Epithelial cell of esophagus (primary cell): ENCODE data around the gene PRKACB.

ENCODE experiments used
- DNase-seq: peaks from one replicate; pipeline ENCODE4 v3.0.0; 2010; ENCODE audit warnings: low read depth
- H3K4me3 ChIP-seq: 2 replicates; pipeline ENCODE4 v1.5.1; 2011; ENCODE audit warnings: mild to moderate bottlenecking, low read length, control low read depth
- CTCF ChIP-seq: IDR thresholded peaks from 2 replicates; pipeline ENCODE4 v1.5.1; 2011; ENCODE audit warnings: low read depth, mild to moderate bottlenecking, low read length, control low read depth, inconsistent platforms; ENCODE audit not compliant: insufficient read depth; ENCODE audit errors: missing control alignments

Gene PRKACB

GRCh38 chr1:84236256-84236655, 92.2 kb downstream of the PRKACB start:
- no peak overlapping the region for H3K4me3 ChIP-seq
- no peak for DNase-seq
- no peak for TF ChIP-seq CTCF

DNA sequence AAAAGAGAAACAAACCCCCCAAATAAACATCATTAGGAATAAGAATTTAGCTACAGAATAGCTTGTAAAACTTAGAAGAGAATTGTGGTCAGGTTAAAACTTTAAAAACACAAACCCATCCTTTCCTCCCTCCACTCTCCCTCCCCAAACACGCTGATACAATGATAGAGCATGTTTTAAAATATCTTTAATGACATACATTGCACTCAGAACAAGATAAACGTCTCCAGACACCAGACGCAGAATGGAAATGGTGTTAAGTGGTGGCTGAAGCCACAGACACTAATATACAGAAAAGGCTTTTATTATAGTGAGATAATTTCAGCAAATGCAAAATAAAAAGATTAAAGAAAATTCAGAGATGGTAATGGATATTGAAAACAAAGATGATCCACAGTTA, 98.6 kb downstream of the PRKACB start:
- no peak for TF ChIP-seq CTCF
- no peak overlapping the region for H3K4me3 ChIP-seq
- DNase-seq = no peak

DNA sequence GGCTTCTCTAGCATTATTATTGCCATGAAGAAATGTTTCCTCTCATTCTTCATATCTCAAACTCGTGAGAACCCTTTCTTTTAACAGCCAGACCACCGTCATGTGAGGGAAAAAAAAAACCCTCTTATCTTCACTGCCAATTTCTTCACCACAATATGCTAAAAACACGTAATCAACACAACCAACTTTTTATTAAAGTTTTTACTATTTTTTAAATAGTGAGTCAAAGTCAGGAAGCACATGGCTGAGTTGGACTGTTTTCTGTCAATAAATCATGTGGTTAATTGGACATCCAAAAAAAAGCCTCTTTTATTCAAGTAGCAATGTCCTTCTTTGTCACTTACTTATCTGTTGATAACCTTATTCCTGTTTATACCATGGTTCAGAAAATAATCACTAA, 101.5 kb downstream of the PRKACB start:
- no peak overlapping the region for H3K4me3 ChIP-seq
- TF ChIP-seq CTCF = no peak
- no peak for DNase-seq

- no peak for TF ChIP-seq CTCF
- no peak for DNase-seq
- H3K4me3 ChIP-seq = no peak overlapping the region
Measured at GRCh38 chr1:84246213-84246612, 102.1 kb downstream of the PRKACB start.

DNA sequence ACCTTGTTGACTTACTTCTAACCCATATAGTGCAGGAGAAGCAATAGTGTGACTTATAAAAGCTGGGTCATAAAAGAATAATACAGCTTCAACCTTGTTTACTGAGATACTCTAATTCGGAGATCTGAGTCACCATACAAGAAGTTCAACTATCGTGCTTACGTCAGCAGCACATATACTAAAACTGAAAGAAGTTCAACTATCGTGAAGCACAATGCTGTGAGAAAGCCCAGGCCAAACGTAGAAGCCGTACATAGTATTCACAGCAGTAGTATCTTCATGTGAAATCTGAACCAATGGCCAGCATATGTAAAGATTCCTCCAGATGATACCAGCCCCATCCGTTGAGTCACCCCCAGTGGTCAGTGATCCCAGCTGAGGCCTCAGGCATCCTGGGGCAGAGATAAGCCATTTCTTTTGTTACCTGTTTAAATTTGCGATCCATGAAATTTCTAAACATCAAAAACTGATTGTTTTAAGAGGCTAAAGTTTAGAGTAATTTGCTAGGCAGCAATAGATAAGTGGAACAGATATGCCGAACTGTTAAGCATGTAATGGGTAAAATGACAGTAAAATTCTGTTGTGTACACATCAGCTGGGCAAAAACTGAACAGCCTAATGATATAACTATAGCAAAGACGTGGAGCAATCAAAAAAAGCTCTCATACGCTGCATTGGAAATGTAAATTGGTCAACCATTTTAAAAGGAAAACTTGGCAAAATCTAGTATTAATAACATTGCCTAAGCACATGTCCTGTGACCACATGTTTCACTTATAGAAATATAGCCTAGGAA, 103.6 kb downstream of the PRKACB start:
- no peak overlapping the region for H3K4me3 ChIP-seq
- peak; percentile 85 for DNase-seq
- TF ChIP-seq CTCF = no peak

DNA sequence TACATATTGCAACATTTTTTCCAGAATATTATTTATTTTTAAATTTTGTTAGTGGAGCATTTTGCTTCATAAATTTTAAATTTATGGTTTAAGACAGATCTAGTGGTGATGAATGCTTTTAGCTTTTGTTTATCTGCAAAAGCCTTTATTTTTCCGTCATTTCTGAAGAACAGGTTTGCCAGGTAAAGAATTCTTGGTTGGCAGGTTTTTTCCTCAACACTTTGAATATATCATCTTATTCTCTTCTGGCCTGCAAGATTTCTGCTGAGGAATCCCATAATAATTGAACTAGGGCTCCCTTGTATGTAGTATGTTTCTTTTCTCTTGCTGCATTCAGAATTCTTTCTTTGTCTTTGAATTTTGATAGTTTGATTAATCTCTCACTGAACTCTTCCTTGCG, 106.6 kb downstream of the PRKACB start:
- DNase-seq = no peak
- no peak overlapping the region for H3K4me3 ChIP-seq
- no peak for TF ChIP-seq CTCF

DNA sequence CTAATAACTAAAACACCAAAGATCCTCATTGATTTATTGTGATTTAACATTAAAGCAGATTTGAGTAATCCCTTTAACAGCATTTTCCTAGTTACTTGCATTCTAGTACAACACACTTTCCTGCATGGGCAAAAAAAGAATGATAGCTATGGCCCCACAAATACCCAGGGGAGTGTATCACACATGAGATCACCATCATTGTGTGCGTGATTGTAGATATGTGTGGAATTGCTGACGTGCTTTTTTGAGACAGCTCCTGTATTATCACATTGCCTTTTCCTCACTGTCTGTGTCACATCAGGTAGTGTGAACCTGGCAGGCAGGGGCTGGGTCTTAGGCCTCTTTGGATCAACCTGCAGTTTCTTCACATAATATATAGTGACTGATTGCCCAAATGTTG, 109.0 kb downstream of the PRKACB start:
- DNase-seq = peak; percentile 9
- H3K4me3 ChIP-seq = no peak overlapping the region
- no peak for TF ChIP-seq CTCF
